ENCODE data around the gene PRELID3B.

The PRELID3B gene

GRCh38 chr20:58998656-58999055 lies 43.9 kb downstream of the PRELID3B start:
- no peak overlapping the region for H3K4me3 ChIP-seq
- no peaks in the 10 kb centered on the region for H3K27me3 ChIP-seq (ENCODE audit: low read depth)
- no peaks in the 10 kb centered on the region for H3K4me1 ChIP-seq
- in situ Hi-C loops (cut with MboI; ENCODE audit: low sequenced_read_pairs), result no loop called here
- H3K36me3 ChIP-seq (replicated peaks), result peaks cover 70% of the 10 kb centered on the region
- no peak for DNase-seq (ENCODE audit: low spot score in 2 of 2)
- H3K9me3 ChIP-seq, result no peaks in the 10 kb centered on the region

- peaks cover 82% of the 10 kb centered on the region for H3K36me3 ChIP-seq (replicated peaks)
- no peak overlapping the region for H3K4me3 ChIP-seq
- in situ Hi-C loops (cut with MboI; ENCODE audit: low sequenced_read_pairs), result no loop called here
- no peaks in the 10 kb centered on the region for H3K9me3 ChIP-seq
- no peak for DNase-seq (ENCODE audit: low spot score in 2 of 2)
- H3K27me3 ChIP-seq (ENCODE audit: low read depth), result no peaks in the 10 kb centered on the region
- no peaks in the 10 kb centered on the region for H3K4me1 ChIP-seq
These were observed 45.3 kb downstream of the PRELID3B start for GRCh38 chr20:58997141-58997770.

GRCh38 chr20:58996226-58996611 lies 46.4 kb downstream of the PRELID3B start:
- in situ Hi-C loops (cut with MboI; ENCODE audit: low sequenced_read_pairs), result no loop called here
- no peak overlapping the region for H3K4me3 ChIP-seq
- no peaks in the 10 kb centered on the region for H3K27me3 ChIP-seq (ENCODE audit: low read depth)
- DNase-seq (ENCODE audit: low spot score in 2 of 2), result no peak
- H3K36me3 ChIP-seq (replicated peaks), result peaks cover 88% of the 10 kb centered on the region
- H3K4me1 ChIP-seq, result no peaks in the 10 kb centered on the region
- H3K9me3 ChIP-seq, result no peaks in the 10 kb centered on the region

- Histone ChIP-seq H3K9me3 (no peaks in the 10 kb centered on the region), H3K36me3 (replicated peaks) (peaks cover 88% of the 10 kb centered on the region), H3K4me3 (no peak overlapping the region), H3K4me1 (no peaks in the 10 kb centered on the region), H3K27me3 (ENCODE audit: low read depth) (no peaks in the 10 kb centered on the region)
- in situ Hi-C loops (cut with MboI; ENCODE audit: low sequenced_read_pairs), result no loop called here
- no peak for DNase-seq (ENCODE audit: low spot score in 2 of 2)
These were observed 46.9 kb downstream of the PRELID3B start for GRCh38 chr20:58995461-58996225.

- DNase-seq (ENCODE audit: low spot score in 2 of 2), result no peak
- H3K36me3 ChIP-seq (replicated peaks), result peaks cover 92% of the 10 kb centered on the region
- in situ Hi-C loops (cut with MboI; ENCODE audit: low sequenced_read_pairs), result no loop called here
These were observed 48.0 kb downstream of the PRELID3B start for GRCh38 chr20:58994390-58995159.

GRCh38 chr20:58993332-58994248 lies 49.0 kb downstream of the PRELID3B start:
- Histone ChIP-seq H3K9me3 (no peaks in the 10 kb centered on the region), H3K27me3 (ENCODE audit: low read depth) (no peaks in the 10 kb centered on the region), H3K36me3 (replicated peaks) (peaks cover 94% of the 10 kb centered on the region), H3K4me3 (no peak overlapping the region), H3K4me1 (no peaks in the 10 kb centered on the region)
- DNase-seq (ENCODE audit: low spot score in 2 of 2), result no peak
- in situ Hi-C loops (cut with MboI; ENCODE audit: low sequenced_read_pairs), result no loop called here

More at GRCh38 chr20:58994390-58995159, 48.0 kb downstream of the PRELID3B start:
- no peaks in the 10 kb centered on the region for H3K27me3 ChIP-seq (ENCODE audit: low read depth)
- no peak overlapping the region for H3K4me3 ChIP-seq
- no peaks in the 10 kb centered on the region for H3K4me1 ChIP-seq
- no peaks in the 10 kb centered on the region for H3K9me3 ChIP-seq

- Histone ChIP-seq H3K4me1 (no peaks in the 10 kb centered on the region), H3K27me3 (ENCODE audit: low read depth) (no peaks in the 10 kb centered on the region), H3K4me3 (no peak overlapping the region), H3K36me3 (replicated peaks) (peaks cover 98% of the 10 kb centered on the region), H3K9me3 (no peaks in the 10 kb centered on the region)
- no peak for DNase-seq (ENCODE audit: low spot score in 2 of 2)
- in situ Hi-C loops (cut with MboI; ENCODE audit: low sequenced_read_pairs), result no loop called here
These were observed 49.7 kb downstream of the PRELID3B start for GRCh38 chr20:58992911-58993310.

- DNase-seq (ENCODE audit: low spot score in 2 of 2), result peak in 1 of 2 experiments; percentile 1
- no peak overlapping the region for H3K4me3 ChIP-seq
- peaks cover 98% of the 10 kb centered on the region for H3K36me3 ChIP-seq (replicated peaks)
These were observed 50.9 kb downstream of the PRELID3B start for GRCh38 chr20:58991715-58992114.

GRCh38 chr20:58990651-58991445 lies 51.7 kb downstream of the PRELID3B start:
- Histone ChIP-seq H3K4me1 (no peaks in the 10 kb centered on the region), H3K9me3 (no peaks in the 10 kb centered on the region), H3K27me3 (ENCODE audit: low read depth) (no peaks in the 10 kb centered on the region), H3K36me3 (replicated peaks) (peaks cover 93% of the 10 kb centered on the region), H3K4me3 (no peak overlapping the region)
- no peak for DNase-seq (ENCODE audit: low spot score in 2 of 2)
- in situ Hi-C loops (cut with MboI; ENCODE audit: low sequenced_read_pairs), result no loop called here

More at GRCh38 chr20:58991715-58992114, 50.9 kb downstream of the PRELID3B start:
- Histone ChIP-seq H3K4me1 (no peaks in the 10 kb centered on the region), H3K27me3 (ENCODE audit: low read depth) (no peaks in the 10 kb centered on the region), H3K9me3 (no peaks in the 10 kb centered on the region)
- in situ Hi-C loops (cut with MboI; ENCODE audit: low sequenced_read_pairs), result no loop called here

GRCh38 chr20:58989196-58989595 lies 53.4 kb downstream of the PRELID3B start:
- no peak overlapping the region for H3K4me3 ChIP-seq
- in situ Hi-C loops (cut with MboI; ENCODE audit: low sequenced_read_pairs), result loop anchor here (10.0 kb wide), 1 partner anchor 84 kb away; no protein-coding TSS in a partner anchor
- no peaks in the 10 kb centered on the region for H3K9me3 ChIP-seq
- peaks cover 81% of the 10 kb centered on the region for H3K36me3 ChIP-seq (replicated peaks)
- H3K4me1 ChIP-seq, result no peaks in the 10 kb centered on the region
- no peak for DNase-seq (ENCODE audit: low spot score in 2 of 2)
- H3K27me3 ChIP-seq (ENCODE audit: low read depth), result no peaks in the 10 kb centered on the region

- in situ Hi-C loops (cut with MboI; ENCODE audit: low sequenced_read_pairs), result loop anchor here (10.0 kb wide), 1 partner anchor 84 kb away; no protein-coding TSS in a partner anchor
- H3K4me3 ChIP-seq, result no peak overlapping the region
- H3K4me1 ChIP-seq, result no peaks in the 10 kb centered on the region; the same call in 1 of the 2 replicates
- no peak for DNase-seq (ENCODE audit: low spot score in 2 of 2)
- peaks cover 74% of the 10 kb centered on the region for H3K36me3 ChIP-seq (replicated peaks)
- no peaks in the 10 kb centered on the region for H3K9me3 ChIP-seq
- H3K27me3 ChIP-seq (ENCODE audit: low read depth), result no peaks in the 10 kb centered on the region
These were observed 54.1 kb downstream of the PRELID3B start for GRCh38 chr20:58988565-58988882.

GRCh38 chr20:58987790-58988564 lies 54.6 kb downstream of the PRELID3B start:
- no peak overlapping the region for H3K4me3 ChIP-seq
- H3K9me3 ChIP-seq, result no peaks in the 10 kb centered on the region
- in situ Hi-C loops (cut with MboI; ENCODE audit: low sequenced_read_pairs), result loop anchor here (10.0 kb wide), 1 partner anchor 83 kb away; no protein-coding TSS in a partner anchor
- H3K36me3 ChIP-seq (replicated peaks), result peaks cover 68% of the 10 kb centered on the region
- no peaks in the 10 kb centered on the region; the same call in 1 of the 2 replicates for H3K4me1 ChIP-seq
- no peak for DNase-seq (ENCODE audit: low spot score in 2 of 2)
- no peaks in the 10 kb centered on the region for H3K27me3 ChIP-seq (ENCODE audit: low read depth)
